ENCODE results near the gene PBX4.
A peak's percentile ranks its signal among the peaks of the same experiment; 100 is the strongest.
"Not testable (repeated sequence)": the region's sequence is repeated elsewhere in the genome, so short reads cannot be mapped to it uniquely, and the experiment has no call there.

The PBX4 gene, protein sequence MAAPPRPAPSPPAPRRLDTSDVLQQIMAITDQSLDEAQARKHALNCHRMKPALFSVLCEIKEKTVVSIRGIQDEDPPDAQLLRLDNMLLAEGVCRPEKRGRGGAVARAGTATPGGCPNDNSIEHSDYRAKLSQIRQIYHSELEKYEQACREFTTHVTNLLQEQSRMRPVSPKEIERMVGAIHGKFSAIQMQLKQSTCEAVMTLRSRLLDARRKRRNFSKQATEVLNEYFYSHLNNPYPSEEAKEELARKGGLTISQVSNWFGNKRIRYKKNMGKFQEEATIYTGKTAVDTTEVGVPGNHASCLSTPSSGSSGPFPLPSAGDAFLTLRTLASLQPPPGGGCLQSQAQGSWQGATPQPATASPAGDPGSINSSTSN

DNA sequence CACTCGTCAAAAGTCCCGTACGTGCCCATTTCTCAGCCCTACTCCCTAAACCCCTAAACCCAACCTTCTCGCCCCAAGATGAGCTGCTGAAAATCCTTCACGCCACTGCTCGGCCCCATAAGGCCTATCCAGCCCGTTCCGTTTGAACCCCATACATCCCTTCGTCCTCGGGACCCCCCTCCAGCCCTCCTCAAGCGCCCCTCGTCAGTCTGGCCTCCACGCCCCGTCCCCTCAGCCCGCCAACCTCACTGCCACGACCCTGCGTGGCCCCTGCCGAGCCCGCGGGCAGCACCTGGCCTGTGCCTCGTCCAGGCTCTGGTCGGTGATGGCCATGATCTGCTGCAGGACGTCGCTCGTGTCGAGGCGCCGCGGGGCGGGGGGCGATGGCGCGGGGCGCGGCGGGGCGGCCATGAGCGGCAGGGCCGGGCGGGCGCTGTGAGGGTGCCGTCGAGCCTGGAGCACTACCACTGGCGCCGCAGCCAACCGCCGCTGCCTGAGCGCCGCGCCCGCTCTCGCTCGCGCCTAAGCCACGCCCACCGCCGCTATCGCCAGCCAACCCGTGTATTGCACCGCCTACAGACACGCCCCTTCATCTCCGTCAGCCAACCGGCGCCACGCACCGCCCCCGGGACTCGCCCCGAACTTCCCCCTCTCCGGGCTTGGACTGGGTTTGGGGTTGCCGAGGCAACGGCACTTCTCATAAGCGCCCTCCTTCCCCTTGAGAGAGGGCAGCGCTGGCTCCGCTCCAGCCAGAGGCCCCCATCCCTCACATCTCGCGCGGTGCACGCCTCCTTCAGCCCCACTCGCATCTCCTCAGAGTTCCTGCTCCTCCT is at the start of gene PBX4:
PBX4 (minus strand) TSS at position 469 of the 833 bp plus-strand sequence; CDS start at position 411, 58 bp downstream.
- Histone ChIP-seq H3K27ac (peak within 1 kb of the TSS; percentile 56; the same call in 1 of the 2 replicates), H3K4me1 (peaks cover 22% of the 10 kb centered on the region)

DNA sequence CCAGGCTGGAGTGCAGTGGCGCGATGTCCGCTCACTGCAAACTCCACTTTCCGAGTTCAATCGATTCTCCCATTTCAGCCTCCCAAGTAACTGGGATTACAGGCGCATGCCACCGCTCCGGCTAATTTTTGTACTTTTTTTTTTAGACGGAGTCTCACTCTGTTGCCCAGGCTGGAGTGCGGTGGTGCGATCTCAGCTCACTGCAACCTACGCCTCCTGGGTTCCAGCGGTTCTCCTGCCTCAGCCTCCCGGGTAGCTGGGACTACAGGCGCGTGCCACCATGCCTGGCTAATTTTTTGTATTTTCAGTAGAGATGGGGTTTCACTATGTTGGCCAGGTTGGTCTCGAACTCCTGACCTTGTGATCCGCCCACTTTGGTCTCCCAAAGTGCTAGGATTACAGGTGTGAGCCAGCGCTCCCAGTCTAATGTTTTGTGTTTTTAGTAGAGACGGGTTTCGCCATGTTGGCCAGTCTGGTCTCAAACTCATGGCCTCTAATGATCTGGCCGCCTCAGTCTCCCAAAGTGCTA is 47.0 kb upstream of the PBX4 start:
- H3K4me2 ChIP-seq: not testable (repeated sequence)

More for the DNA sequence above, at the start of gene PBX4:
- H3K4me3 ChIP-seq: peak within 1 kb of the TSS; percentile 67
- H4K20me1 ChIP-seq: 0 out of 2 replicates have a peak, but pooled peaks cover 11% of the 10 kb centered on the region
- TF ChIP-seq Cebpa-rat (IDR thresholded peaks at IDR 0.05): no peak
- H3K9me3 ChIP-seq: no peaks in the 10 kb centered on the region
- H3K27me3 ChIP-seq: no peaks in the 10 kb centered on the region
- peaks cover 22% of the 10 kb centered on the region for H3K36me3 ChIP-seq
- peak within 1 kb of the TSS; percentile 89 for H3K4me2 ChIP-seq
- peak within 1 kb of the TSS; percentile 61; the same call in 1 of the 2 replicates for H3K9ac ChIP-seq

DNA sequence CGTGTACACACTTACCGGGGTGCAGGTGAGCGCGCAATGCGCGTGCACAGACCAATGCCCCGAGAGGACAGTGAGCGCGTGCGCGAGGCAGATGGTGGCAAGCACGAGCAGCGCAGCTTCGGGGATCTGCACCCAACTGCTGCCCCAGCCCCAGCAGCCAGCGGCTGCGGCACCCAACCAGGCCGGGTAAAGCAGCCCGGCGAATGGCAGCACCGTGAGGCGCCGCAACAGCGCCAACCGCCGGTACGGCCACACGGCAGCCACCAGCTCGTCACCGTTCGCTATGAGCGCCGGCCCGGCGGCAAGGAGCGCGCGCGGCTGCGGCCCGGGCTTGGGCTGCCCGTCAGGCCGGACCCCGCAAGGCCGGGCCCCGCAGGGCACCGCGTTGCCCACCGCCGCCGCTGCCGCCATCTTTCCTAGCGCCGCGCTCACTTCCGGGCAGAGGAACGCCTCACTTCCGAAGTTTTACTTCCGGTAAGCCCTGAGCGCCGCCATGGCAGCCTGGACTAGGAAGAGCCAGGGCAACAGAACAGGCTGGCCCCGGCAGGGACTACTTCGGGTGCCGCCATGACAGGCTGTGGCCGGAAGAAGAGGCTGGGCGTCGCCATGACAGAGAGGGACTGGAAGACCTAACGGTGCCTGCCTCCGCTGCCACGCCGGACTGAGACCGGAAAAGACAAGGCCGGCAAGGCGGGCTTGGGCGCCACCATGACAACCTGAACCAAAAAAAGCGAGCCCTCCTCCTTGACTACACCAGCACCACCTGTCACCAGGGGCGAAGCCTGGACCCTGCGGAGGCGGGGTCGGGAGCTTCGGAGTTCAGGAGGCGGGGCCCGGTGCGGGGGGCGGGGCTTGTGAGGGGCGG is 45.0 kb upstream of the PBX4 start, which contains the start of gene ATP13A1:
ATP13A1 (minus strand) TSS at position 421 of the 865 bp plus-strand sequence; CDS start at position 411, 10 bp downstream.
- Histone ChIP-seq H3K9ac (peak within 1 kb of the TSS; percentile 96), H3K4me1 (peaks cover 50% of the 10 kb centered on the region), H3K4me3 (peak within 1 kb of the TSS; percentile 88), H3K36me3 (peaks cover 29% of the 10 kb centered on the region), H3K27ac (peak within 1 kb of the TSS; percentile 98), H3K9me3 (no peaks in the 10 kb centered on the region), H4K20me1 (peaks cover 43% of the 10 kb centered on the region), H3K27me3 (no peaks in the 10 kb centered on the region), H3K4me2 (peak within 1 kb of the TSS; percentile 97)
- TF ChIP-seq Cebpa-rat (IDR thresholded peaks at IDR 0.05): no peak

More for the DNA sequence above, 47.0 kb upstream of the PBX4 start:
- Histone ChIP-seq H3K36me3 (peaks cover 12% of the 10 kb centered on the region), H4K20me1 (peaks cover 27% of the 10 kb centered on the region), H3K4me1 (peaks cover 63% of the 10 kb centered on the region)
- not testable (repeated sequence) for H3K9ac ChIP-seq, H3K4me3 ChIP-seq, H3K9me3 ChIP-seq, H3K27ac ChIP-seq, H3K27me3 ChIP-seq

DNA sequence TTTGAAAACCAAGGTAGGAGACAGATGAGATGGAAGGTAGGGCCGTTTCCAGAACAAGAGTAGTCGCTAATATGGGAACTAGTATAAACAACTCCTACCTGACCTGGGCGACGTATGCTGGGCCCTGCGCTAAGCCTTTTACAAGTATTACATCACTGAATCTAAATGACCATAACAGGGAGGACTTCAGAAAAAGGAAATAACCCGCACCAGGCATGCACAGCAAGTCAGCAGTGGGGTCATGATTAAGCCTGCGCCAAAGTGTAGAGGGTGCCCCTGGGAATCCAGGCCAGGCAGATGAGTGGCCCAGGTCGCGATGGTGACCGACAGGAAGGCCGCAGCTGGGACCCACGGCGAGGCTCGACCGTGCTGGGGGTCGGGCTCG is 44.4 kb upstream of the PBX4 start:
- peak overlapping the region; percentile 98 for H3K27ac ChIP-seq

DNA sequence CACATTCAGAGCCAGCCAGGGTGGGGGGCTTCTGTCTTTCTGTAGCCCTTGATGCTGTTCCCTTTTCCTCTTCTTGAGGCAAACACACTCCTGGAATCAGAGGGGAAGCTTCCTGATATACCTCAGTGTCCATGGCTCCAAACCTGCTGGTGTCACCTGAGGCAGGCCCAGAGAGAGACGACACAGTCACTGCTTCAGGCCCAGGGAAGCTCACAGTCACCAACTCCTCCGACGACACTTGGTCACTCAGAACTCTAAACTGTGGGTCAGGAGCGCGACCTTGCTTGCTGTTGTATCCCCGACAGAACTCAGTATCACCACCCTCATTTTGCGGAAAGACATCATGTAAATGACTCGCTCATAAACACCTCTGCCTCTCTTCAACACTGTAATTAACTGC is 43.9 kb upstream of the PBX4 start:
- TF ChIP-seq Cebpa-rat (IDR thresholded peaks at IDR 0.05): no peak
- Histone ChIP-seq H3K9ac (peak overlapping the region; percentile 96), H4K20me1 (peaks cover 54% of the 10 kb centered on the region), H3K4me3 (peak overlapping the region; percentile 88), H3K4me2 (peak overlapping the region; percentile 97), H3K27me3 (no peaks in the 10 kb centered on the region), H3K9me3 (no peaks in the 10 kb centered on the region), H3K36me3 (peaks cover 41% of the 10 kb centered on the region), H3K4me1 (peaks cover 51% of the 10 kb centered on the region), H3K27ac (peak overlapping the region; percentile 98)

More for the DNA sequence above, 44.4 kb upstream of the PBX4 start:
- Histone ChIP-seq H3K4me1 (peaks cover 51% of the 10 kb centered on the region), H3K9ac (peak overlapping the region; percentile 96), H4K20me1 (peaks cover 49% of the 10 kb centered on the region), H3K27me3 (no peaks in the 10 kb centered on the region), H3K4me2 (peak overlapping the region; percentile 97), H3K36me3 (peaks cover 35% of the 10 kb centered on the region), H3K4me3 (peak overlapping the region; percentile 88), H3K9me3 (no peaks in the 10 kb centered on the region)
- TF ChIP-seq Cebpa-rat (IDR thresholded peaks at IDR 0.05): no peak

DNA sequence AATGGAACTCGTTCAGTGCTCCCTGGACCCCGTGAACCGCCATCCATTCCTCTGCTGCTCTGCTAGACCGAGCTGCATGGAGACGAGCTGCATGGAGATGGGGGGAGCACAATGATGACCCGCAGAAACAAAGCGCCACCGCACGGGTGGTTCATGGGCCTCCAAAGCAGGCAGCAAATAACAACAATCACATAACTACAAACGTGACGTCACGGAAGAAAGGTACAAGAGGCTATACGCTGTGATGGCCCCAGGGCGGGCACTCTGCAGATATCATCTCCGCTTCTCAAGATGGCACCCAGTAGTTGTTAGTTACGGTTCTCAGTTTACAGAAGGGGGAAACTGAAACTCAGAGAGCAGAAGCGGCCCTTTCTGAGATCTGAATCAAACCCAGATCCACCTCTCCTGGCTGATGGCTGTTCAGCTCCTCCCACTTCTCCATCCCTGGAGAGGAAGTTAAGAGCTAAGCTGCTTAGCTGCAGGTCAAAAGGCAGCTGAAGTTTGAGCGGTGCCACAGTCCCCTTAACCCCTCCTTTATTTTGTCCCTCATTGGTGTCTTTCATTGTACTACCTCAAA is 43.3 kb upstream of the PBX4 start:
- no peaks in the 10 kb centered on the region for H3K9me3 ChIP-seq
- peak overlapping the region; percentile 96; the same call in 1 of the 2 replicates for H3K9ac ChIP-seq
- H3K4me1 ChIP-seq: peaks cover 51% of the 10 kb centered on the region
- peaks cover 46% of the 10 kb centered on the region for H3K36me3 ChIP-seq
- no peak for TF ChIP-seq Cebpa-rat (IDR thresholded peaks at IDR 0.05)
- peak overlapping the region; percentile 97 for H3K4me2 ChIP-seq
- H3K27ac ChIP-seq: peak overlapping the region; percentile 98
- peak overlapping the region; percentile 88 for H3K4me3 ChIP-seq
- no peaks in the 10 kb centered on the region for H3K27me3 ChIP-seq
- H4K20me1 ChIP-seq: peaks cover 60% of the 10 kb centered on the region

DNA sequence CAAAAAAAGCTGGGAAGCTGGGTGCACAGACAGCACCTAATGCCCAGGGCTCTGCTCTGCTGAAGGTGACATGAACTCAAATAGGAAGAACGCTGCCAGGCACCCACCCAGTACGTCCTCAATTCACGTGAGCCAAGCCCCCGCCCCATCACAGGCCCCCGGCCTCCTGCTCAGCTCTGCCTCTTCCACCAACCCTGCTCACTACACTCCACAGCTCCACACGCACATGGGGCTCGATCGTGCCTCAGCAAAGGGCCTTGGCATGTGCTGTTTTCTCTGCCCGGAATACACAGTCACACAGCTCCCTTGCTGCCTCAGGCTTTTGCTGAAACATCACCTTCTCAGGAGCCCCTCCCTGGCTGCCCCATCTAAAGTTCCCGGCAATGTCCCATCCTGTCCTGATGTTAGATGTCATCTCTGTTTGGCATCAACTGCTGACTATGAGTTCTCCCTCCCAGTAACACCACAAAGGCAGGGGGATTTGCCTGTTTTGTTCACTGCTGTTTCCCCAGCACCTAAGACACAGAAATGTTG is 42.7 kb upstream of the PBX4 start:
- Histone ChIP-seq H3K9ac (peak overlapping the region; percentile 96; the same call in 1 of the 2 replicates), H3K27ac (peak overlapping the region; percentile 98), H3K9me3 (no peaks in the 10 kb centered on the region), H3K4me2 (peak overlapping the region; percentile 97), H3K27me3 (no peaks in the 10 kb centered on the region), H3K4me1 (peaks cover 46% of the 10 kb centered on the region), H3K4me3 (peak overlapping the region; percentile 88), H3K36me3 (peaks cover 52% of the 10 kb centered on the region), H4K20me1 (peaks cover 65% of the 10 kb centered on the region)
- TF ChIP-seq Cebpa-rat (IDR thresholded peaks at IDR 0.05): no peak

DNA sequence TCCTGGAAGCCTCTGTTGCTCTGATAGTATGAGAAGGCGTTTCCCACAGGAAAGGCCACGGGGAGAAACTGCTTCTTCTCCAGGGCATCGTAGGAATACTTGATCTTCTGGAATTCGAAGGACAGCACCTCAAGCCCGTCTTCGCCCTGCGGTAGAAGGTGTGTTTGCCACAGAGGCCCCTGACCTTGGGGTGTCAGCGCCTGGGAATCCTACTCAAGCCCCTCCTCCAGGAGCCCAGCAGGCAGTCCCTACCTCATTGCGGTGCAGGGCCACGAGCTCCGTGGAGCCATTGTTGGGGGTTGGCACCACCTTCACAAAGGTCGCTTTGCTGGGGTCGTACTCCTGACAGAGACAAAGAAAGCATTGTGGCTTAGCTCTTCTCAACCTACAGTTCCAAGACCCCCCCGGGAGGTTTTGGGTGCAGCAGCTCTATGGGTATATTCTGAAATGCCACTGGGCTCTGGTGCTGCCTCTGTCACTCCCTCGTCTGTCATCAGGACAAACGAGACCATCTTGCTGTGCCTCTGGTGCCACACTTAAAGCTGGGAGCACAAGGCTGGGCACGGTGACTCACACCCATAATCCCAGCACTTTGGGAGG is 41.3 kb upstream of the PBX4 start:
- TF ChIP-seq Cebpa-rat (IDR thresholded peaks at IDR 0.05): no peak
- Histone ChIP-seq H3K9ac (no peak overlapping the region), H3K36me3 (peaks cover 67% of the 10 kb centered on the region), H3K9me3 (no peaks in the 10 kb centered on the region), H3K27me3 (no peaks in the 10 kb centered on the region), H3K4me1 (peaks cover 45% of the 10 kb centered on the region), H3K27ac (no peak overlapping the region), H3K4me2 (no peak overlapping the region), H4K20me1 (peaks cover 66% of the 10 kb centered on the region), H3K4me3 (no peak overlapping the region)
